Measurements from ENCODE around the gene TOR2A.

The TOR2A gene

GRCh38 chr9:127703289-127703946 lies 31.7 kb downstream of the TOR2A start:
- in situ Hi-C loops (cut with HindIII; ENCODE audit: low sequenced_read_pairs), result no loop called here

GRCh38 chr9:127700594-127701255 lies 34.4 kb downstream of the TOR2A start:
- in situ Hi-C loops (cut with HindIII; ENCODE audit: low sequenced_read_pairs), result no loop called here

- in situ Hi-C loops (cut with HindIII; ENCODE audit: low sequenced_read_pairs), result no loop called here
These were observed 35.0 kb downstream of the TOR2A start for GRCh38 chr9:127700140-127700539.

GRCh38 chr9:127698985-127699670 lies 36.0 kb downstream of the TOR2A start:
- in situ Hi-C loops (cut with HindIII; ENCODE audit: low sequenced_read_pairs), result no loop called here

- in situ Hi-C loops (cut with HindIII; ENCODE audit: low sequenced_read_pairs), result no loop called here
These were observed 36.7 kb downstream of the TOR2A start for GRCh38 chr9:127698386-127698785.

- in situ Hi-C loops (cut with HindIII; ENCODE audit: low sequenced_read_pairs), result no loop called here
These were observed 37.5 kb downstream of the TOR2A start for GRCh38 chr9:127697575-127697974.

GRCh38 chr9:127694890-127695720 lies 40.0 kb downstream of the TOR2A start:
- in situ Hi-C loops (cut with HindIII; ENCODE audit: low sequenced_read_pairs), result no loop called here

GRCh38 chr9:127693697-127694096 lies 41.4 kb downstream of the TOR2A start:
- in situ Hi-C loops (cut with HindIII; ENCODE audit: low sequenced_read_pairs), result no loop called here

GRCh38 chr9:127693143-127693542 lies 42.0 kb downstream of the TOR2A start:
- in situ Hi-C loops (cut with HindIII; ENCODE audit: low sequenced_read_pairs), result no loop called here

- in situ Hi-C loops (cut with HindIII; ENCODE audit: low sequenced_read_pairs), result no loop called here
These were observed 43.0 kb downstream of the TOR2A start for GRCh38 chr9:127692071-127692470.

- in situ Hi-C loops (cut with HindIII; ENCODE audit: low sequenced_read_pairs), result no loop called here
These were observed 44.4 kb downstream of the TOR2A start for GRCh38 chr9:127690735-127691134.

- in situ Hi-C loops (cut with HindIII; ENCODE audit: low sequenced_read_pairs), result no loop called here
These were observed 45.6 kb downstream of the TOR2A start for GRCh38 chr9:127689329-127690000.

GRCh38 chr9:127686461-127687393 lies 48.4 kb downstream of the TOR2A start:
- in situ Hi-C loops (cut with HindIII; ENCODE audit: low sequenced_read_pairs), result no loop called here

- in situ Hi-C loops (cut with HindIII; ENCODE audit: low sequenced_read_pairs), result no loop called here
These were observed 50.5 kb downstream of the TOR2A start for GRCh38 chr9:127684576-127684975.

GRCh38 chr9:127683723-127684122 lies 51.4 kb downstream of the TOR2A start:
- in situ Hi-C loops (cut with HindIII; ENCODE audit: low sequenced_read_pairs), result no loop called here

GRCh38 chr9:127682351-127683136 lies 52.5 kb downstream of the TOR2A start:
- in situ Hi-C loops (cut with HindIII; ENCODE audit: low sequenced_read_pairs), result no loop called here
